ENCODE measurements around the gene SFXN2.

DNA sequence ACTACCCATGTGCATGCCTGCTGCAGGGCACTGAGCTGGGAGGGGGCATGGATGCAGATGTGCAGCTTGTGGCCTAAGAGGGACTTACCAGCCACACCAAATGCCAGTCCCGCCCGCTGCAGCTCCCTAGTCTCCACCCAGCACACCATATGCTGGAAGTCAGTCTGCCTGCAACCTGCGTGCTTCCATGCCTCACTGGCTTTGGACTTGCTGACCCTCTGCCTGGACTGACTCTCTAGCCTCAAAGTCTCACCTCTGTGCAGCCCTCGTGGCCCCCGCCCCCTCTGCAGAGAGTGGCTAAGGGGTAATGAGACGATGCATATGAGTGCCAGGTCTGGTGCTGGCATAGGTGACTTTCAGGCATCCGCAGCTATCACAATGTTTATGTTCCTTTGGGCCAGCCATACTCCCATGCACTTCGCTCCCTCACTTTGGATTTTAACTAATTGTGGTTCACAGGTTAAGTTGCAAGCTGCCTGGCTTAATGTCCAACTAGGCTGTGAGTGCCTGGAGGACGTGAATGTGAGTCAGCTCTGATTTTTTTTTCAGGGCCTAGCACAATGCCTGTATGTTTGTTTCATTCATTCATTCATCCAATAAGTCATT lies 48.4 kb upstream of the SFXN2 start:
- TF ChIP-seq, protein P1, sequence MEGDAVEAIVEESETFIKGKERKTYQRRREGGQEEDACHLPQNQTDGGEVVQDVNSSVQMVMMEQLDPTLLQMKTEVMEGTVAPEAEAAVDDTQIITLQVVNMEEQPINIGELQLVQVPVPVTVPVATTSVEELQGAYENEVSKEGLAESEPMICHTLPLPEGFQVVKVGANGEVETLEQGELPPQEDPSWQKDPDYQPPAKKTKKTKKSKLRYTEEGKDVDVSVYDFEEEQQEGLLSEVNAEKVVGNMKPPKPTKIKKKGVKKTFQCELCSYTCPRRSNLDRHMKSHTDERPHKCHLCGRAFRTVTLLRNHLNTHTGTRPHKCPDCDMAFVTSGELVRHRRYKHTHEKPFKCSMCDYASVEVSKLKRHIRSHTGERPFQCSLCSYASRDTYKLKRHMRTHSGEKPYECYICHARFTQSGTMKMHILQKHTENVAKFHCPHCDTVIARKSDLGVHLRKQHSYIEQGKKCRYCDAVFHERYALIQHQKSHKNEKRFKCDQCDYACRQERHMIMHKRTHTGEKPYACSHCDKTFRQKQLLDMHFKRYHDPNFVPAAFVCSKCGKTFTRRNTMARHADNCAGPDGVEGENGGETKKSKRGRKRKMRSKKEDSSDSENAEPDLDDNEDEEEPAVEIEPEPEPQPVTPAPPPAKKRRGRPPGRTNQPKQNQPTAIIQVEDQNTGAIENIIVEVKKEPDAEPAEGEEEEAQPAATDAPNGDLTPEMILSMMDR (IDR thresholded peaks at IDR 0.05) = no peak
- TF ChIP-seq POLR2A (IDR thresholded peaks at IDR 0.05) (no peak), EP300 (IDR thresholded peaks at IDR 0.05) (no peak)

Data from tibial nerve (tissue), 4 donors.